Stimulated activated CD4-positive, alpha-beta T cell treated with anti-CD3 and anti-CD28 coated beads, Interleukin-1b, Interleukin-23, amount 100 ng/mL, for 48 hours (primary cell): Measurements from ENCODE around the gene TRIP6.
"Not testable (repeated sequence)": the region's sequence is repeated elsewhere in the genome, so short reads cannot be mapped to it uniquely, and the experiment has no call there.

Source experiments
- DNase-seq: peaks from one replicate; pipeline ENCODE4 v3.0.0-alpha.2; 2020

The TRIP6 gene

GRCh38 chr7:100839361-100839760 lies 27.8 kb upstream of the TRIP6 start:
- no peak for DNase-seq

- DNase-seq, result no peak
Observed at GRCh38 chr7:100840470-100841100, 26.6 kb upstream of the TRIP6 start.

GRCh38 chr7:100847360-100847759 lies 19.8 kb upstream of the TRIP6 start:
- DNase-seq, result no peak

GRCh38 chr7:100852048-100852872 lies 14.9 kb upstream of the TRIP6 start, which contains the start of gene SLC12A9:
TSS of gene SLC12A9 (plus strand) at chr7:100852713. CDS start at chr7:100854198, 1,485 bp downstream.
- peak; percentile 85 for DNase-seq

- no peak for DNase-seq
Observed at GRCh38 chr7:100854146-100854895, 12.9 kb upstream of the TRIP6 start.

GRCh38 chr7:100854899-100855298 lies 12.3 kb upstream of the TRIP6 start:
- DNase-seq, result not testable (repeated sequence)

- no peak for DNase-seq
Observed at GRCh38 chr7:100855515-100855914, 11.7 kb upstream of the TRIP6 start.

- no peak for DNase-seq
Observed at GRCh38 chr7:100856871-100857282, 10.3 kb upstream of the TRIP6 start.

GRCh38 chr7:100859856-100860255 lies 7.3 kb upstream of the TRIP6 start:
- no peak for DNase-seq

- no peak for DNase-seq
Observed at GRCh38 chr7:100860702-100861615, 6.2 kb upstream of the TRIP6 start.

- no peak for DNase-seq
Observed at GRCh38 chr7:100861616-100861985, 5.6 kb upstream of the TRIP6 start.

- no peak for DNase-seq
Observed at GRCh38 chr7:100863406-100863950, 3.7 kb upstream of the TRIP6 start.

GRCh38 chr7:100864263-100864845 lies 2.8 kb upstream of the TRIP6 start:
- DNase-seq, result no peak

GRCh38 chr7:100865372-100865911 lies 1.7 kb upstream of the TRIP6 start:
- DNase-seq, result no peak

- DNase-seq, result no peak
Observed at GRCh38 chr7:100865938-100866728, 1.1 kb upstream of the TRIP6 start.

GRCh38 chr7:100866729-100867039 lies 503 bp upstream of the TRIP6 start:
- no peak for DNase-seq

GRCh38 chr7:100867776-100868485 lies 744 bp downstream of the TRIP6 start:
- DNase-seq, result no peak

- DNase-seq, result no peak
Observed at GRCh38 chr7:100873599-100874299, 6.6 kb downstream of the TRIP6 start.

GRCh38 chr7:100874300-100874576 lies 7.1 kb downstream of the TRIP6 start:
- no peak for DNase-seq
